Daoy (cell line): ENCODE data around the gene CCDC17. TPM values are rescaled to one million over a fixed set of nuclear protein-coding genes. Genes with fewer than 3 reads are reported as not detected.
"Not testable (repeated sequence)": the region's sequence is repeated elsewhere in the genome, so short reads cannot be mapped to it uniquely, and the experiment has no call there.

Experiments used
- DNase-seq: peaks from one replicate; pipeline ENCODE4 v3.0.0-alpha.2; 2015; ENCODE audit warnings: low read depth
- total RNA-seq: library from RNA; depleted of rRNA; stranded (reverse); fragments of >200 nt; shearing (Covaris generic); gene quantifications from 2 replicates; pipeline ENCODE4 v1.2.3, GENCODE V29; 2014

Gene CCDC17
- total RNA-seq, 1 experiment from 2014 or later = 1.2 TPM

DNA sequence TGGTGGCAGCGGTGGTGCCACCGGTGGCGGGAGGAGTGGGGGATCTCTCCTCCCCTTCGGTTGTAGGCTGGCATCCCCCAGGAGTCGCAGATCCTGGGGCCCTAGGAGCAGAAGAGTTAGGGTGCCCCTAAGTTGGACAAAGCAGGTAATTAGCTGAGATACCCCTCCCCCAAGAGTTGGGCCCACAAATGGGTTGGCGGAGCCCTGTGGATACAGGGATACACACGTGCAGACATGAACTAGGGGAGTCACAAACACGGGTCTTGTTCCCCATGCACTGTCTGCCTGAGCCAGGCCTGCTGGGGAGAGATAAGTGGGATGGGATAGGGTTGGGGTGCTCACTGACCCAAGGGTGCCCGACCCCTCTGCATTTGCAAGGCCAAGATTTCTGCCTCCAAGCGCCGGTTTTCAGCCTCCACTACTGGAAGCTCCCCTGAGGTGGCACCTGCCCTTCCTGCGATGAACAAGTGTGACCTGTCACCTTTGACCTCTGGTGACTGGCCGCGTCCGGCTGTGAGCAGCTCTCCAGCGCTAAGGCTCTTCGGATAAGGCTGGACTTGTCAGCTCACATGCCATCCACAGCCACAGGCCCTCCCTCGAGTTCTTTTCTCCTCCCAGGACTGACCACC, 1.8 kb downstream of the CCDC17 start:
- no peak for DNase-seq

DNA sequence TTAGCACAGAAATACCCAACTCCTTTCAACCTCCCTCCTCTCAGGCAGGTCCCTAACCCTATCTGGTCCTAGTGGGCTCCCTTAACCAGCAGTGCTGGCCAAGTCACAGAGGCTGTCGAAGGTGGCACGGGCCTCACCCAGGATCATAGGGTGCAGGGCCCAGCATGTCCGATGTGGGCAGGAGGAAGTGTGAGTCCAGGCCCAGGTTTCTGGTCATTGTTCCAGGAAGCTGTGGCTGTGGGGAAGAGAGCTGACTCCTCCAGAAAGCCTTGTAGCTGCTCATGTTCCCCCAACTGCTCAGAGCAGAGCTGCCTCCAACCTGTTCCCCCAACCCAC, 2.4 kb downstream of the CCDC17 start:
- no peak for DNase-seq

DNA sequence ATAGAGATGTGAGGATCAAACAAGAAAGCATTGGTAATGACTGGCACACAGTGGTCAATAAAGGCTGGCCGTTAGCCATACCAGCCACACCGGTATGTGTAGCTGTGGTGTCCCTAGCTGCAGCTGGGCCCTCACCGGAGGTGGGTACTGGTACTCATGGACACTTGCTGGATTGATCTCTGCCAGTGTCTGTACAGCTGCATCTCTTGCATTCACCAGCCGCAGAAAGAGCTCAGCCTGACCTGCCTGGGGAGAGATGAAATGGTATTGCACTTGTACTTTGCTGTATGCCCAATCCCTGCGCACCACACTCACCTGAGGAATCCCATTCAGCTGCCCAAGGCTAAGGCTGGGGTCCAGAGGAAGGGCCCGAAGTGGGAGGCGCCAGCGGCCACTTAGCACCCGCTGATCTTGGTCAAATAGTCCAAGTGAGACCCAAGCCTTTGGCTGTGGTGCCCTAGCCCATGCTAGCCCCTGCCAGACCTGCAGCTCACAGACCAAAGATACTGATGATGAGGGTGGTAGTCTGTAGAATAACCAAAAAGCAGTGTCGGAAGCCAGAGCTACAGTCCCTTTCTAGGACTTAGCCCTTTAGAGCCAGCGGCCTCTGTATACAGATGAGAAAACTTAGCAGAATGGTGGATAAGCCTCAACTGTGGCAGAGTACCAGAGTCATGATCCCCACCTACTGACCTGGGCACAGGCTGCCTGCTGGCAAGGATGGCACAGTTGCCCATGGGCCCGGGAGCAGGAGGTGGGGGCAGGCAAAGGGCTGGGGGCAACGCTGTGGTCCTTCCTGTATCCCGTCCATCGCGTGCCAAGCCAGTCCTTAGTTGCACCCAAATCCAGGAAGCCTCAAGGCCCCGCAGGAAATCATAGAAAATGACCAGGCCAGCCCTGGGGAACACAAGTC, 3.0 kb downstream of the CCDC17 start:
- DNase-seq = no peak

DNA sequence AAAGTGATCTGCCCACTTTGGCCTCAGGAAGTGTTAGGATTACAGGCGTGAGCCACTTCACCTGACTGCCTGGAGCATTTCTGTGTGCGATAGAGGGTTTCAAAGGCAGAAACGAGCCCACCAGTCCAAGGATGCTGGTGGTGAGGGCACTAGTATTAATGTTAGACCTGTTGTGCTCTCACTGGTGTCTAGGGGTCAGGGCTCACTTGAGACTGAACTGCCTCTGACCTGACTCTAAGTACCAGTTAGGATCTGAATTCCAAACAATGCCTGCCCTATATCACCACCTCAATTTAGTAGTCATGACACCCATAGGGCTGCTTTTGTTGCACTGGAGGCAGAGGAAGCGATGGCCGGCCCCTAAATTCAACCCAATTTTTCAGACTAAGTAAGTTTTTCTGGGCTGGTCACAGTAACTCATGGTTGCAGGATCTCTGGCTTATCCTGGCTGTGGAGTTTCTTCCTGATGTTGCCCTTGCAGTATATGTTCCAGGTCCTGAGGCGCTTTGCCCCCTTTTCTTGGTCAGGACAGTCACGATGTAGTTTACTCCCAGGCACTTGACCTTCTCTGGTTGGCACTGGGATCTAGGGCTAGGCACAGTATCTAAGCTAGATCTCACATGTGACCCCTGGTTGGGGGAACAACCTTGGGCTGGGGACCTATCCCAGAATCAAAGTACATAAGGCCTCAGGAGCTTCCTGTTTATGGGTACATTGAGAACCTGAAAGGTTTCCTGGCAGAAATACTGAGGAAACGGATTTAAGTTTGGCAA, 4.5 kb downstream of the CCDC17 start:
- no peak for DNase-seq

DNA sequence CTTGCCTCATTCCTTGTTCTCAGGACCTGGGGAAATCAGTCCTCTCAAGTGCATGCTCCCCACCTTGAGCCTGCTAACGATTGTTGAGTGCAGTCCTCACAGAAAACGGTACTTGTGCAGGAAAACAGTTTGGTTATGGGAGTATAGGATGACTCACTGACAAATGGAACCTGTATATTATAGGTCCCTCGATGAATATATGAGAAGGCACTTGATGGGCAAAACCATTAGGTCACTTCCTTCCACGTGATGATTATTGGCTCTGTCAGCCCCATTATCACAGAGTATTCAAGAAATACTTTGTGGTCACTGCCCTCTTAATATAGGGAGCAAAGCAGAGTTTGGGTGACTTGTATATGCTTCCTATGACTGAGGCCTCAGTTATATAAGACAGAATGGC, 6.2 kb downstream of the CCDC17 start:
- DNase-seq = peak; percentile 37

DNA sequence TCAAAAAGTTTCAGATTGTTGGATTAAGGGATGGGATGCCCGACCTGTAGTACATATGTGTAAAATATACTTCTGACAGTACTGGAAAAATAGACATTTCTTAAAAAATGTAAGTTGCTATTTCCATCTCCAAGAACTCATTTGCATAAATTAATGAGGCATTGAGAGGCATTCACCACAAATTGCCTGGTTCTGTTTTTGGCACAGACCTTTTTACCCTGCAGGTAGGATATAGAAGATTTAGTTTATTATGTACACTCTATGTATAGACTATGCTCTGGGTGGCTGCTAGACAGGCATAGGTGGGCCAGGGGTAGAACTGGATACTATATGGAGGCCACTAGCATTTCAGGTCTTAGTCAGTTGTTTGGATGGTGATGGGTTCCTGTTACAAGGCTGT, 8.0 kb downstream of the CCDC17 start:
- no peak for DNase-seq

DNA sequence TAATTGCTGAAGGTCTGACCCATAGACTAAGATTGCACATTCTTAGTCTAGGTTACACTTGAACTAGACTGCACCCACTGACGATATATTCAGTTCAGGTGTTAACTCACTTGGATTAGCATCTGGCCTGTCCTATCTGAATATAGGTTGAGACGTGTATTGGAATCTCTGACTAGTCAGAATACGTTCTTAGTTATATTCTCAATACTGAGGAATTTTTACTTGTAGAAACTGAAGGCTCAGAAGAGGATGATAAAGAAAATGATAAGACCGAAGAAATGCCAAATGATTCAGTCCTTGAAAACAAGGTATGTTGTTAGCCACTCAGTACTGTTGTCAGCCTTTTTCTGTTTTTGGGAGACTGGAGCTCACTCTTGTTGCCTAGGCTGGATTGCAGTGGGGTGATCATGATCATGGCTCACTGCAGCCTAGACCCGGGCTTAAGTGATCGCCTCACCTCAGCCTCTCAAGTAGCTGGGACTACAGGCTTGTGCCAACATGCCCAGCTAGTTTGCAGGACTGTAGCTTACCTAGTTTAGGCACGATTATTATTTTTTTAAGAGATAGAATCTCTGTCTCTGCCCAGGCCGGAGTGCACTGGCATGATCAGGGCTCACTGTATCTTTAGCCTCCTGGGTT, 10.8 kb downstream of the CCDC17 start:
- no peak for DNase-seq

DNA sequence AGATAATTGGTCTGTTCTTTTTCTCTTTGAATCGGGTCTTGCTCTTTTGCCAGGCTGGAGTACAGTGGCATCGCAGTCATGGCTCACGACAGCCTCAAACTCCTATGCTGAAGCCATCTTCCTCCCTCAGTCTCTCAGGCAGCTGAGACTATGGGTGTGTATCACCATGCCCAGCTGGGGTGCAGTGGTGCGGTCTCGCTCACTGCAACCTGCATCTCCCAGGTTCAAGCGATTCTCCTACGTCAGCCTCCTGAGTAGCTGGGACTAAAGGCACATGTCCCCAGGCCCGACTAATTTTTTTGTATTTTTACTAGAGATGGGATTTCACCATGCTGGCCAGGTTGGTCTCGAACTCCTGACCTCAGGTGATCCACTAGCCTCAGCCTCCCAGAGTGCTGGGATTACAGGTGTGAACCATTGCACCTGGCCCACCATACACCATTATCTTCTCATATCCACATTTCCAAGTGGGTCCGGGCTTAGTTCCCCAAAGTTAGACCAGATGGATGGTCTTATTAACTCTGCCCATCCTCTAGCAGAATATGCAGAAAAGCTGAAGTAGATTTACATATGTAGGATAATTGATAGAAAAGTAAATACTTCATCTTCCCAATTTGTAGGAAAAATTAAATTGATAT, 13.1 kb downstream of the CCDC17 start:
- DNase-seq = no peak

DNA sequence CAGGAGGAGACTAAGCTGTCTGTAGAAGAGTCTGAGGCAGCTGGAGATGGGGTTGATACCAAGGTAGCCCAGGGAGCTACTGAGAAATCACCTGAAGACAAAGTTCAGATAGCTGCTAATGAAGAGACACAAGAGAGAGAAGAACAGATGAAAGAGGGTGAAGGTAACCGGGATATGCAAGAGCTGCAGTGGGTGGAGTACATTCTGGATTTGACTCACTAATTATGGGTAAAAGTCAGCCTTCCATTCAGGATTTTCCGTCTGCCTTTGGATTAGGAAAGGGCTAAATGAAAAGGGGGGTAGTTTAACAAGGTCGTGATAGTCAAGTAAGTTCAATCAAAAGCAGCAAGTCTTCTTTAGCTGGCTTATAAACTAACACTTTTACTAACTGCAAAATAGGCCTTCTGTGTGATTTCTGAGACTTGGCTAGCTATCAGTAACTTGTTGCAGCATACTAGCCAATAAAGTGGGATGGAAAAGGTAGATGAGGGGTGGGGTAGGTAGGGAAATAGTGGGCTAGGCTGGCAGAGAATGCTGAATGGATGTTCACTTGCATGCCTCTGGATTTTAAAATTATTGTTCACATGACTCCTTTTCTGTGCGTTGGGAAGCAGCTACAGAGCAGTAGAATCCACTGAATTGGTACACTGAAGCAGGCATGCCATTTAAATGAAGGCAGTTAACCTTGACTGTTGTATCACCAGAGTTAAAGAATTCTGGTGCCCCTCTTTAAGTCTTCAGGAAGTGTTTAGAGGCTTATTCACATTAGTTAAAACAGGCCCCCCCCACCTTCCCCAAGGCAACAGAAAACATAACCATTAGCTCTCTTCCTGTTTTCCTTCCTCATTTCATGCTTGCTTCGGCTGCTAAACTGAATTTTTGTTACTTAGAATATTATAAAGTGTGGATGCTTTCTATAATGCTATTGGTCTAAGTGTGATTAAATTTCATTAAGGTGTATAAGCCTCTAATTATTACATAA, 15.4 kb downstream of the CCDC17 start:
- no peak for DNase-seq

DNA sequence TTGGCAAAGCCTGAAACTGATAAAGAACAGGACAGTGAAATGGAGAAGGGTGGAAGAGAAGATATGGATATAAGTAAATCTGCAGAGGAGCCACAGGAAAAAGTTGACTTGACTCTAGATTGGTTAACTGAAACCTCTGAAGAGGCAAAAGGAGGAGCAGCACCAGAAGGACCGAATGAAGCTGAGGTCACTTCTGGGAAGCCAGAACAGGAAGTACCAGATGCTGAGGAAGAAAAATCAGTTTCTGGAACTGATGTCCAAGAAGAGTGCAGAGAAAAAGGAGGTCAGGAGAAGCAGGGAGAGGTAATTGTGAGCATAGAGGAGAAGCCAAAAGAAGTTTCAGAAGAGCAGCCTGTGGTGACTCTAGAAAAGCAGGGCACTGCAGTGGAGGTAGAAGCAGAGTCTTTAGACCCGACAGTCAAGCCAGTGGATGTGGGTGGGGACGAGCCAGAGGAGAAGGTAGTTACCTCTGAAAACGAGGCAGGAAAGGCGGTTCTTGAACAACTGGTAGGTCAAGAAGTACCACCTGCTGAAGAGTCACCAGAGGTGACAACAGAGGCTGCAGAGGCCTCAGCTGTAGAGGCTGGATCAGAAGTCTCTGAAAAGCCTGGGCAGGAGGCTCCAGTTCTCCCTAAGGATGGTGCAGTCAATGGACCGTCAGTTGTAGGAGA, 16.3 kb downstream of the CCDC17 start:
- DNase-seq = no peak

DNA sequence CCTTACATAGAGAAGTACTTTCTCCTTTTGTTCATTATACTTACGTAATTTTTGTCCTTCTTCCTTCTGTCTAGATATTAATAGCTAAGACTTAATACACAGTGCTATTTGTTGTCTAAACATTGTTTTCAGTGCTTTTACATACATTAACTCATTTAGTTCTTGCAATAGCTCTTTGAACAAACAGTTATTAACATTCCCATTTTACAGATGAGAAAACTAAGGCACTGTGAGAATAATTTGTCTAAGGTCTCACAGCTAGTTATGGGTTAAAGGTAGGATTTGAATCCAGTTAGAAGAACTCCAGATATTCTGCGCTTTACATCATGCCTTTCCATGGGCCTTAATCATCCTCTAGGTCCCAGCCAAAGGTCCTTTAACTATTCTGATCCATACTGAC, 19.6 kb downstream of the CCDC17 start:
- no peak for DNase-seq

DNA sequence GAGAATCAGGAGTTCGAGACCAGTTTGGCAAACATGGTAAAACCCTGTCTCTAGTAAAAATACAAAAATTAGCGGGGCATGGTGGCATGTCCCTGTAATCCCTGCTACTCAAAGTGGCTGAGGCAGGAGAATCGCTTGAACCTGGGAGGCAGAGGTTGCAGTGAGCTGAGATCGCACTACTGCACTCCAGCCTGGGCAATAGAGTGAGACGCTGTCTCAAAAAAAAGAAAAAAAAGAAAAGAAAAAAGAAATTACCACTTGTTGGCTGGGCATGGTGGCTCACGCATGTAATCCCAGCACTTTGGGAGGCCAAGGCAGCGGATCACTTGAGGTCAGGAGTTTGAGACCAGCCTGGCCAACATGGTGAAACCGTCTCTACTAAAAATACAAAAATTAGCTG, 27.1 kb downstream of the CCDC17 start:
- DNase-seq = not testable (repeated sequence)

DNA sequence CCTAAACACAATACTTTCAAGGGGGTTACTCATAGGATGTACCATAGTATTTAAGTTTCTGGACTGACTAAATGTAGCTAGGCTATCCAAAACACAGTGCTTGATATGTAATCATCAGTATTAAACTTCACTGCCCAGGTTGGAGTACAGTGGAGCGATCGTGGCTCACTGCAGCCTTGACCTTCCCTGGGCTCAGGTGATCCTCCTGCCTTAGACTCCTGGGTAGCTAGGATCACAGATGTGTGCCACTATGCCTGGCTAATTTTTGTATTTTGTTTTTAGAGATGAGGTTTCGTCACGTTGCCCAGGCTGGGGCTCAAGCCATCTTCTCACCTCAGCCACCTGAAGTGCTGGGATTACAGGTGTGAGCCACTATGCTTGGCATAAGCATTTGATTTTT, 29.4 kb downstream of the CCDC17 start:
- DNase-seq = no peak

DNA sequence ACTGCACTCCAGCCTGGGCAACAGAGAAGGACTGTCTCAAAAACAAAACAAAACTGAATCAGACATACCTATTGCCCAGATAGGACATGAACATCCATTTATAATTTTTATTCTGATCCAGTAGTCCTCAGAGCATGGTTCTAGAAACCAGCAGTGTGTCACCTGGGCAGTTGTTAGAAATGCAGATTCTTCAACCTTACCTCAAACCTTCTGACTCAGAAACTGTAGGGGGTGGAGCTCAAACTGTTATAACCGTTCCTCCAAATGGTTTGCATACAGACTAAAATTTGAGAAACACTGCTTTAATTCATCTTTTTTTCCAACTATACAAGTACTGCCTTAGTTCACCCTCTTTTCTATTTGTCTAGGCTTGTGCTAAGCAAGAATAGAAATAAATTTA, 34.0 kb downstream of the CCDC17 start:
- DNase-seq = no peak

DNA sequence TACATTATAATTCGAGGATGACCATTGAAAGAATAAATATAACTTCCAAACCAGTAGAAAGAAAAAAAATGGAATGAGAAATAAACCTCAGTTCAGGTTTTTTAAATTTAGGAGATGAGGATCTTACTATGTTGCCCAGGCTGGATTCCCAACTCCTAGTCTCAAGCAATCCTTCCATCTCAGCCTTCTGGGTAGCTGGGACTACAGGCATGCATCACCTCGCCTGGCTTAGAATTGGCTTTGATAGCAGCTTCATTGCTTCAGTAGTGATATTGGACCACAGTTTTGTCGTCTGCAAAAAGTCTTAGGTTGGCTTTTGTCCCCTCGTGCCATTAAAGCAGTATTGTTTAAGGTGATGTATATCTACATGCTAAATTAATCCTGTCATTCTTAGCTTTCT, 37.1 kb downstream of the CCDC17 start:
- DNase-seq = no peak

DNA sequence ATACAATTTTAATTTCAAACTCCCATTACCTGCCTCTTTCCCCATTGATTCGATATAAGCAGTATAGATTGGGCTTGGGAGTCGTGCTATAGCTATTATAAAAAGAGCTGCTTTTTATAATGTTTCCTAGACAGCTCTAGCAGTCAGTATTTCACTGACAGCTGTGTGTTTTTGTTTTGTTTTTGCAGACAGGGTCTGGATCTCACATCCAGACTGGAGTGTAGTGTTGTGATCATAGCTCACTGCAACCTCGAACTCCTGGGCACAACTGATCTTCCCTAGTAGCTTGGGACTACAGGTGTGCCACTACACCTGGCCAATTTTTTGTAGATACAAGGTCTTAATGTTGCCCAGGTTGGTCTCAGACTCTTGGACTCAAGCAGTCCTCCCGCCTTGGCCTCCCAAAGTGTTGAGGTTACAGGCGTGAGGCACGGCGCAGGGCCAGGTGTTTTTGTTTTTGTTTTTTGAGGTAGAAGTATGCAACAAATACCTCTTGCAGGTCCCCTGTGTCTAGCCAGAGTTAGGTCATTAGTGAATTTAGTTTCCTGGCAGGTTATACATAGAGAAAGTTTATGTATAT, 38.3 kb downstream of the CCDC17 start:
- DNase-seq = no peak

DNA sequence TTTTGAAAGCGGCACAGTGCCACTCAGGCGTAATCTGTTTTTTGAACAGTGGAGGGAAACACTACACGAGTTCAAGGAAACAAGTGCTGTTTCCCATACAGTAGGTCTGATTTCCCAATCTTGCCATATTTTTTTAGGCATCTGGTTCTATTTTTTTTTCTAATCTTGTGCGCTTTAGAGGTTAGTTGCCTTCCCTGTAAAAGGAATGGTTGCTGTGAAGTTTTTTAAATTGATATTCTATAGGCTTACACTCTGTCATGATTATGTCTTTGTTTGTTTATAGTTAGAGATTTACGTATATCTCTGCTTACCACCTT, 38.8 kb downstream of the CCDC17 start:
- no peak for DNase-seq

DNA sequence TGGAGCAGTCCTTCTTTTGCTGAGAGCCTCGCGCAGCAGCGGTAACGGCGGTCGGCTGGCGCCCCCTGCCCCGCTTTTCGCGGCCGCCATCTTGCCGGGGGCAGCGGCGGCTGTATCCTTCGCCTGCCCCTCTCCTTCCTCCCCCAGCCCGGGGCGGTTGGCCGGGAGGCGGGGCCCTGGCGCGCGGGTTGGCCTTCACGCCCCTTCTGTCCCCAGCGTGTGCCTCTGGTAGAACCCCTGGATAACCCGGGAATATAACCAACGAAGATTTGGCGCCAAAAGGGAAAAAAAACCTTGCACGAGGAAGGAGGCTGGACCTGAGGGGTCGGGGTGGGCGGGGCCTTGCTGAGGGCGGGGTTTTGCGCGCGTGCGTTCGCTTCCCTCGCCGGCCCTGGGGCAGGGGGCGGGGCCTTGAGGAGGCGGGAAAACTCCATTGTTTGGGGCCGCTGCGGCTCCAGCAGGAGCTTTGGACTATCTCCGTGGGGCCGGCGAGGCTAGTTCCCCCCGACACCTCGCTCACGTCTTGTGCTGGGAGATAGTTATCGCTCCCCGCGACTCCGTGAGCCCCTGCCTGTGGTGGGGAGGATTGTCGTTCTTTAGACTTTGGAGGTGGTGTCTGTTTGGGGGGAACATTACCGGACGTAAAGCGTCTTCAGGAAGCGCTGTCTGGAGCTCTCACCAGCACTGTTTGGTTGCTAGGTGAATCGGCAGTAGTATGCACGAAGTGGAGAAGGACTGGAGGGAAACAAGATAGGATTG, 39.3 kb downstream of the CCDC17 start:
- DNase-seq = peak; percentile 94
